ENCODE measurements around the gene SEMA4G.

- TF ChIP-seq CTCF (tag by site-specific recombination; IDR thresholded peaks at IDR 0.05): no peak
- no peak for TF ChIP-seq ZBTB11 (tag by site-specific recombination; conservative IDR thresholded peaks at IDR 0.05; ENCODE audit: low read depth)
Observed at GRCh38 chr10:101002456-101002855, 33.2 kb downstream of the SEMA4G start.

Measured in HEK293 (cell line).